Mucosa of descending colon (tissue), 3 donors: ENCODE results near the gene DRAXIN. TPM values are rescaled to one million over a fixed set of nuclear protein-coding genes. Genes with fewer than 3 reads are reported as not detected.

Experiments
- ATAC-seq: fragments of 200-7000 bp; cut with Tn5 transposase; one replicate; pipeline ENCODE4 v1.9.1; 2020; ENCODE audit warnings: mild to moderate bottlenecking, moderate library complexity
- DNase-seq, 3 donors: peaks; one replicate each; pipeline ENCODE4 v3.0.0-alpha.2; 2020
- H3K36me3 ChIP-seq: fragments of 200-600 bp; one replicate; pipeline ENCODE4 v1.8.0; 2021; ENCODE audit warnings: low read depth, mild to moderate bottlenecking
- H3K4me1 ChIP-seq: fragments of 200-600 bp; one replicate; pipeline ENCODE4 v1.8.0; 2021; ENCODE audit warnings: low read depth, mild to moderate bottlenecking
- H3K4me3 ChIP-seq: fragments of 200-600 bp; one replicate; pipeline ENCODE4 v1.8.0; 2021; ENCODE audit warnings: mild to moderate bottlenecking
- H3K9me3 ChIP-seq: fragments of 200-600 bp; one replicate; pipeline ENCODE4 v1.8.0; 2021; ENCODE audit warnings: mild to moderate bottlenecking
- CTCF ChIP-seq: fragments of 200-600 bp; IDR thresholded peaks from one replicate; pipeline ENCODE4 v1.8.0; 2022; ENCODE audit warnings: antibody characterized with exemption, mild to moderate bottlenecking
- intact Hi-C, 2 donors: fragments of 100-400 bp; cut with DNase I in 1 of 2; cut with micrococcal nuclease in 1 of 2; formaldehyde crosslinking; loops; one replicate each; pipeline versions ENCODE4 v1.11.0 to v1.11.1; 2022; cut with DNase I, micrococcal nuclease
- total RNA-seq, 3 donors: library from RNA; stranded (reverse); fragmentation: NEBNext Ultra II Directional in 2 of 3; extraction: Animal tissue kit (Norgen Biotek cat#: 25700) in 2 of 3; gene quantifications; one replicate each; pipeline versions ENCODE4 v1.2.1 to v1.2.4, GENCODE V29; 2021 to 2023
- donor health status: DM: no; HTN: no; CAD: no; lungs with moderate emphysema.
- donor health status: DM: no; HTN: no; CAD: no.
- donor health status: DM: no; HTN: yes; CAD: no.

Gene DRAXIN
- total RNA-seq, 3 donors from 2014 or later, result 0.10 to 0.19 (median 0.17) TPM

GRCh38 chr1:11645670-11646265, 45.7 kb upstream of the DRAXIN start:
- peak; percentile 54 for ATAC-seq
- H3K4me3 ChIP-seq, result no peak overlapping the region
- no peaks in the 10 kb centered on the region for H3K36me3 ChIP-seq
- DNase-seq, result peak; percentile 76 to 85 (median 85)
- TF ChIP-seq CTCF, result peak; percentile 65
- intact Hi-C loops, result loop anchor here (5.0 to 10.0 kb wide), 4 partner anchors 69 to 611 kb away; no protein-coding TSS in a partner anchor
- H3K4me1 ChIP-seq, result peaks cover 14% of the 10 kb centered on the region
- no peaks in the 10 kb centered on the region for H3K9me3 ChIP-seq

GRCh38 chr1:11646317-11646716, 45.2 kb upstream of the DRAXIN start:
- intact Hi-C loops, result loop anchor here (5.0 to 10.0 kb wide), 4 partner anchors 68 to 612 kb away; no protein-coding TSS in a partner anchor
- Histone ChIP-seq H3K4me3 (no peak overlapping the region), H3K9me3 (no peaks in the 10 kb centered on the region), H3K4me1 (peaks cover 14% of the 10 kb centered on the region), H3K36me3 (no peaks in the 10 kb centered on the region)
- ATAC-seq (no peak), DNase-seq (no peak)
- no peak for TF ChIP-seq CTCF

- no peak for TF ChIP-seq CTCF
- peaks cover 14% of the 10 kb centered on the region for H3K4me1 ChIP-seq
- DNase-seq, result no peak
- no peaks in the 10 kb centered on the region for H3K9me3 ChIP-seq
- no peak for ATAC-seq
- intact Hi-C loops, result loop anchor here (5.0 to 10.0 kb wide), 4 partner anchors 67 to 613 kb away; no protein-coding TSS in a partner anchor
- H3K36me3 ChIP-seq, result no peaks in the 10 kb centered on the region
- H3K4me3 ChIP-seq, result no peak overlapping the region
Observed at GRCh38 chr1:11647333-11647732, 44.2 kb upstream of the DRAXIN start.

- no peaks in the 10 kb centered on the region for H3K36me3 ChIP-seq
- no peak for TF ChIP-seq CTCF
- ATAC-seq (no peak), DNase-seq (no peak)
- no peak overlapping the region for H3K4me3 ChIP-seq
- H3K4me1 ChIP-seq, result peaks cover 14% of the 10 kb centered on the region
- H3K9me3 ChIP-seq, result no peaks in the 10 kb centered on the region
- intact Hi-C loops, result loop anchor here (5.0 to 10.0 kb wide), 4 partner anchors 67 to 613 kb away; no protein-coding TSS in a partner anchor
Observed at GRCh38 chr1:11648039-11648438, 43.5 kb upstream of the DRAXIN start.

GRCh38 chr1:11648732-11649158, 42.8 kb upstream of the DRAXIN start:
- peak in 2 of 3 donors; percentile 55 to 62 for DNase-seq

More at GRCh38 chr1:11648732-11649158, 42.8 kb upstream of the DRAXIN start:
- Histone ChIP-seq H3K36me3 (no peaks in the 10 kb centered on the region), H3K4me3 (no peak overlapping the region), H3K9me3 (no peaks in the 10 kb centered on the region), H3K4me1 (peaks cover 14% of the 10 kb centered on the region)
- ATAC-seq, result peak; percentile 71
- no peak for TF ChIP-seq CTCF
- intact Hi-C loops, result loop anchor here (5.0 to 10.0 kb wide), 4 partner anchors 66 to 614 kb away; no protein-coding TSS in a partner anchor
